CD4-positive, CD25-positive, alpha-beta regulatory T cell (primary cell): Measurements from ENCODE around the gene TNFSF11. TPM values are rescaled to one million over a fixed set of nuclear protein-coding genes. Genes with fewer than 3 reads are reported as not detected.

Source experiments
- ATAC-seq, 2 donors: fragments of 150-1000 bp; cut with Tn5 transposase; one replicate each; pipeline ENCODE4 v1.10.0; 2021; ENCODE audit warnings: low read depth in 2 of 2, moderate number of reproducible peaks in 2 of 2, moderate library complexity in 1 of 2
- DNase-seq, 3 donors: peaks; one replicate each; pipeline versions ENCODE4 v3.0.0 to v3.0.0-alpha.2; 2012 to 2022; ENCODE audit warnings: mixed read lengths in 1 of 3
- H3K27ac ChIP-seq: one replicate; pipeline ENCODE4 v1.7.0; 2013; ENCODE audit warnings: mild to moderate bottlenecking, low read length; ENCODE audit not compliant: insufficient read depth, poor library complexity, severe bottlenecking
- H3K27me3 ChIP-seq: one replicate; pipeline ENCODE4 v1.7.0; 2013; ENCODE audit warnings: low read length; ENCODE audit not compliant: control insufficient read depth, insufficient read depth
- H3K36me3 ChIP-seq: one replicate; pipeline ENCODE4 v1.7.0; 2013; ENCODE audit warnings: mild to moderate bottlenecking, low read length, moderate library complexity; ENCODE audit not compliant: control insufficient read depth, insufficient read depth
- H3K4me1 ChIP-seq: 2 replicates; pipeline ENCODE4 v1.7.0; 2013; ENCODE audit warnings: mild to moderate bottlenecking, low read length; ENCODE audit not compliant: insufficient read depth, control insufficient read depth, poor library complexity, severe bottlenecking
- H3K4me3 ChIP-seq: one replicate; pipeline ENCODE4 v1.7.0; 2013; ENCODE audit warnings: low read depth, mild to moderate bottlenecking, low read length, moderate library complexity
- H3K9me3 ChIP-seq, 2 experiments: 1 replicate in 1 of 2; 2 replicates in 1 of 2; pipeline ENCODE4 v1.7.0; 2013; ENCODE audit warnings: low read length in 2 of 2, mild to moderate bottlenecking in 1 of 2, moderate library complexity in 1 of 2; ENCODE audit not compliant: control insufficient read depth in 2 of 2
- H3K27ac Mint-ChIP-seq, 3 donors: one replicate each; pipeline ENCODE4 v1.8.0; 2020 to 2022; ENCODE audit warnings: mild to moderate bottlenecking in 3 of 3, mixed read lengths in 3 of 3, moderate library complexity in 2 of 3
- H3K27me3 Mint-ChIP-seq: one replicate; pipeline ENCODE4 v1.8.0; 2022; ENCODE audit warnings: mild to moderate bottlenecking, mixed read lengths
- H3K36me3 Mint-ChIP-seq: one replicate; pipeline ENCODE4 v1.8.0; 2020; ENCODE audit warnings: mixed read lengths
- H3K4me1 Mint-ChIP-seq, 4 donors: one replicate each; pipeline ENCODE4 v1.8.0; 2020 to 2022; ENCODE audit warnings: mixed read lengths in 4 of 4, mild to moderate bottlenecking in 1 of 4
- H3K4me3 Mint-ChIP-seq, 4 donors: one replicate each; pipeline ENCODE4 v1.8.0; 2020 to 2022; ENCODE audit warnings: mild to moderate bottlenecking in 4 of 4, mixed read lengths in 4 of 4, moderate library complexity in 3 of 4
- H3K9me3 Mint-ChIP-seq, 7 donors: one replicate each; pipeline ENCODE4 v1.8.0; 2020 to 2022; ENCODE audit warnings: mixed read lengths in 7 of 7, mild to moderate bottlenecking in 3 of 7, moderate library complexity in 2 of 7
- polyA plus RNA-seq, 4 donors: library from polyadenylated mRNA; unstranded; fragments of 300-500 nt; fragmentation: Illumina TruSeq; gene quantifications; one replicate each; pipeline ENCODE4 v1.2.3, GENCODE V29; 2021
- total RNA-seq: library from RNA; stranded (reverse); gene quantifications from one replicate; pipeline ENCODE4 v1.2.3, GENCODE V29; 2022

The TNFSF11 gene
- total and polyA plus RNA-seq, 5 donors from 2014 or later = 0.13 to 1.3 (median 0.23) TPM; not detected in 2

- no peaks in the 10 kb centered on the region for H3K4me1 ChIP-seq
- H3K36me3 ChIP-seq = no peaks in the 10 kb centered on the region
- Mint-ChIP-seq H3K4me3 (no peak overlapping the region), H3K27me3 (no peaks in the 10 kb centered on the region), H3K36me3 (no peaks in the 10 kb centered on the region), H3K4me1 (no peaks in the 10 kb centered on the region), H3K9me3 (no peaks in the 10 kb centered on the region), H3K27ac (peak overlapping the region in 1 of 3 donors; percentile 45)
- H3K27ac ChIP-seq = no peak overlapping the region
- H3K27me3 ChIP-seq = no peaks in the 10 kb centered on the region
- no peaks in the 10 kb centered on the region for H3K9me3 ChIP-seq
- no peak for ATAC-seq
- no peak overlapping the region for H3K4me3 ChIP-seq
- no peak for DNase-seq
Observed at GRCh38 chr13:42614436-42615035, 40.6 kb downstream of the TNFSF11 start.

- no peaks in the 10 kb centered on the region for H3K27me3 ChIP-seq
- DNase-seq (no peak), ATAC-seq (no peak)
- H3K4me1 ChIP-seq = no peaks in the 10 kb centered on the region
- no peaks in the 10 kb centered on the region for H3K9me3 ChIP-seq
- Mint-ChIP-seq H3K4me1 (no peaks in the 10 kb centered on the region), H3K36me3 (no peaks in the 10 kb centered on the region), H3K9me3 (no peaks in the 10 kb centered on the region), H3K27me3 (no peaks in the 10 kb centered on the region), H3K4me3 (no peak overlapping the region), H3K27ac (no peak overlapping the region)
- H3K27ac ChIP-seq = no peak overlapping the region
- no peak overlapping the region for H3K4me3 ChIP-seq
- no peaks in the 10 kb centered on the region for H3K36me3 ChIP-seq
Observed at GRCh38 chr13:42615691-42616090, 41.7 kb downstream of the TNFSF11 start.

DNA sequence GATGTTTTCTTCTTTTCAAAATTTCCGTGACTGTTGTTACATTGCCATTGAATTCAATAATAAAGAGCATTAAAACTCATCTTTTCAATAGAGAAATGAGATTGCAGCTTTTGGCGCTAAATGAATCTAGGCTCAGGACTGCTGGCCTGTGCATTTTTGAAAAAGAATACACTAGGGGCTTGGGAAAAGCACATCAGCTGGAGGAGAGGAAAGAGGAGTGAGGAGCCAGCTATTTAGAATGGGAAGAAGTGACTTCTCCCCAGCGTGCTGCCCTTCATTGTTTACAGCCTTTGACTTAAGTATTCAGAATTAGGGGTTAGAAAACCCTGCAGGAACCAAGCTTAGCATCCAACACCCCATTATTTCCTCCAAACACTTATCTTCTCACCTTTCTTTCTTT lies 43.3 kb downstream of the TNFSF11 start:
- no peak for DNase-seq
- H3K4me1 ChIP-seq = no peaks in the 10 kb centered on the region
- H3K9me3 Mint-ChIP-seq = no peaks in the 10 kb centered on the region

DNA sequence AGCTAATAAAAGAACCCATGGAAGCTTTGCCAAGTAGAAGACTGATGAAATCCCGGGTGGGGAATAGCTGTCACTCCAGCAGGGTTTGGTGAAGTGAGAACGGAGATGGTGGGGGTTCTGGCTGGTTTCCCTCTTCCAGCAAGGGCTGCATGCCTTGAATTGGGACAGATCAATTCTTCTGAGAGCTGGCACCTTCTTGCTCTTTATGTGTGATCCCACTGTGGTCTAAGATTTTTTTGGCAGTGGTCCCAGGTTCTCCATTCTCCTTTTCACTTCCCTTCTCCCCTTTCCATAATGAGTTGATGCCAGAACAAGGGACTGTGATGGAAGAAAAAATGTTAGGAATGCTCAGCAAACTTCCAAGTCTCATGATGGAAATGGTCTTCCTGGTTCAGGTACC lies 50.0 kb downstream of the TNFSF11 start:
- Histone ChIP-seq H3K9me3 (no peaks in the 10 kb centered on the region), H3K27ac (no peak overlapping the region), H3K27me3 (no peaks in the 10 kb centered on the region), H3K4me3 (no peak overlapping the region), H3K4me1 (no peaks in the 10 kb centered on the region), H3K36me3 (no peaks in the 10 kb centered on the region)
- ATAC-seq = no peak
- no peak overlapping the region for H3K4me3 Mint-ChIP-seq
- no peaks in the 10 kb centered on the region for H3K36me3 Mint-ChIP-seq
- no peaks in the 10 kb centered on the region for H3K4me1 Mint-ChIP-seq
- H3K9me3 Mint-ChIP-seq = no peaks in the 10 kb centered on the region
- DNase-seq = no peak
- peaks cover 5% of the 10 kb centered on the region for H3K27me3 Mint-ChIP-seq
- no peak overlapping the region for H3K27ac Mint-ChIP-seq

More for the DNA sequence above, 43.3 kb downstream of the TNFSF11 start:
- Mint-ChIP-seq H3K27ac (no peak overlapping the region), H3K4me1 (no peaks in the 10 kb centered on the region), H3K4me3 (no peak overlapping the region), H3K27me3 (peaks cover 5% of the 10 kb centered on the region), H3K36me3 (no peaks in the 10 kb centered on the region)
- no peak for ATAC-seq
- Histone ChIP-seq H3K9me3 (no peaks in the 10 kb centered on the region), H3K4me3 (no peak overlapping the region), H3K27ac (no peak overlapping the region), H3K27me3 (no peaks in the 10 kb centered on the region), H3K36me3 (no peaks in the 10 kb centered on the region)

GRCh38 chr13:42625611-42626010 lies 51.7 kb downstream of the TNFSF11 start:
- H3K4me3 Mint-ChIP-seq = no peak overlapping the region
- H3K9me3 ChIP-seq = no peaks in the 10 kb centered on the region
- peaks cover 5% of the 10 kb centered on the region for H3K27me3 Mint-ChIP-seq
- no peak overlapping the region for H3K27ac ChIP-seq
- no peak for DNase-seq
- no peak overlapping the region for H3K4me3 ChIP-seq
- H3K9me3 Mint-ChIP-seq = no peaks in the 10 kb centered on the region
- no peaks in the 10 kb centered on the region for H3K36me3 ChIP-seq
- H3K27ac Mint-ChIP-seq = no peak overlapping the region
- no peaks in the 10 kb centered on the region for H3K4me1 Mint-ChIP-seq
- H3K4me1 ChIP-seq = no peaks in the 10 kb centered on the region
- no peak for ATAC-seq
- H3K27me3 ChIP-seq = no peaks in the 10 kb centered on the region
- no peaks in the 10 kb centered on the region for H3K36me3 Mint-ChIP-seq

GRCh38 chr13:42626176-42626860 lies 52.4 kb downstream of the TNFSF11 start:
- H3K4me1 Mint-ChIP-seq = no peaks in the 10 kb centered on the region
- H3K27ac Mint-ChIP-seq = peak overlapping the region in 1 of 3 donors; percentile 41
- no peaks in the 10 kb centered on the region for H3K36me3 Mint-ChIP-seq
- ATAC-seq (no peak), DNase-seq (no peak)
- H3K9me3 Mint-ChIP-seq = no peaks in the 10 kb centered on the region
- H3K27me3 Mint-ChIP-seq = peaks cover 3% of the 10 kb centered on the region
- Histone ChIP-seq H3K27ac (no peak overlapping the region), H3K9me3 (no peaks in the 10 kb centered on the region), H3K4me1 (no peaks in the 10 kb centered on the region), H3K27me3 (no peaks in the 10 kb centered on the region), H3K36me3 (no peaks in the 10 kb centered on the region), H3K4me3 (no peak overlapping the region)
- no peak overlapping the region for H3K4me3 Mint-ChIP-seq

DNA sequence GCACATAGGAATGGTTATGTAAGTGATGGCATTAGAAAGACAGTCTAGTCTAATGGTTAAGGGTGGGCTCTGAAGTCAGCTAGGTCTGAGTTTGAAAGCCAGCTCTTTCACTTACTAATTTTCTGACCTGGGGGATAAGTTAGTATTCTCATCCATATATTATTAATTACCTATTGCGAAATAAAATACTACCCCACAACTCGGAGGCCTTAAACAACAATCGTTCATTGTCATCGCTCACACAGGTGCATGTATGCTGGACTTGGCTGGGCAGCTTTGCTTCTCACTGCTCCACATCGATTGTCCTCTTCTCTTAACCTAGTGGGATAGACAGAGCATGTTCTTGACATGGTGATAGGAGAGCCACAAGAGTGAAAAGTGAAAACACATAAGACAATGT lies 54.7 kb downstream of the TNFSF11 start:
- no peaks in the 10 kb centered on the region for H3K9me3 Mint-ChIP-seq
- no peaks in the 10 kb centered on the region for H3K4me1 Mint-ChIP-seq
- no peak overlapping the region for H3K27ac Mint-ChIP-seq
- Histone ChIP-seq H3K4me1 (no peaks in the 10 kb centered on the region), H3K4me3 (no peak overlapping the region), H3K27me3 (no peaks in the 10 kb centered on the region), H3K9me3 (no peaks in the 10 kb centered on the region), H3K36me3 (no peaks in the 10 kb centered on the region), H3K27ac (no peak overlapping the region)
- no peaks in the 10 kb centered on the region for H3K36me3 Mint-ChIP-seq
- ATAC-seq (no peak), DNase-seq (no peak)
- H3K4me3 Mint-ChIP-seq = no peak overlapping the region
- peaks cover 12% of the 10 kb centered on the region for H3K27me3 Mint-ChIP-seq

GRCh38 chr13:42631181-42631580 lies 57.2 kb downstream of the TNFSF11 start:
- no peaks in the 10 kb centered on the region for H3K9me3 ChIP-seq
- no peaks in the 10 kb centered on the region for H3K36me3 Mint-ChIP-seq
- H3K27me3 ChIP-seq = peaks cover 4% of the 10 kb centered on the region
- DNase-seq (no peak), ATAC-seq (no peak)
- no peaks in the 10 kb centered on the region for H3K9me3 Mint-ChIP-seq
- H3K4me3 Mint-ChIP-seq = no peak overlapping the region
- no peaks in the 10 kb centered on the region for H3K4me1 ChIP-seq
- no peaks in the 10 kb centered on the region for H3K4me1 Mint-ChIP-seq
- no peak overlapping the region for H3K27ac ChIP-seq
- no peak overlapping the region for H3K27ac Mint-ChIP-seq
- no peak overlapping the region for H3K4me3 ChIP-seq
- no peaks in the 10 kb centered on the region for H3K36me3 ChIP-seq
- peaks cover 12% of the 10 kb centered on the region for H3K27me3 Mint-ChIP-seq
